NCI-H2171 treated with DMSO at 0.1 percent for 48 hours (cell line): ENCODE data around the gene RASA2.
"Not testable (repeated sequence)": the region's sequence is repeated elsewhere in the genome, so short reads cannot be mapped to it uniquely, and the experiment has no call there.

Experiments used
- DNase-seq: peaks from one replicate; lab custom pipeline; 2025; lab: John Stamatoyannopoulos, UW

Gene RASA2

DNA sequence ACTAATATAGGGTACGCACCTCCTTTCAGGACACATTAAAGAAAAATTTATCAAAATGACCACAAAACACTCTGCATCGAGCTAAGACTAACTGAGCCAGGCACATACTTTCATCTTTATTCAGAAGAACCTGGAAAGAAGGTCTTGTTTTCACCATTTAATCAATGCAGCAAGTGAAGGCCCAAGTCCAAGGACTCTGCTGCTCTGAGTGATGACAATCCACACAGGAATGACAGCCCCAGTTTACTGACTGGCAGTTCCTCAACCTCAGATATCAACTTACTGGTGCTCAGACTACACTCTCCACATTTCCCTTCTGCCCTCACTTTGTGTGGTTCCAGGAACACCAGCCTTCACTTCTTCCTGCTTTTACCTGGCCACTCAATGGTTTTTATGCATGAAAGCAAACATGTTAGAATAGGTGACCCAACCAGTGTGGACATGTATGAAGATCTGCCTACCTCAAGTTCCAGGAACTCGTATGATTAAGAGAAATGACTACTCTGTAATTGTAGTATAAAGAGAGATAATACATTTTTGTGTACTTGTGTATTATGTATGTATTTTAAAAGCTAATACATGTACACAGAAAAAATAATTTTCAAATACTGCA is 29.1 kb upstream of the RASA2 start:
- DNase-seq: no peak

DNA sequence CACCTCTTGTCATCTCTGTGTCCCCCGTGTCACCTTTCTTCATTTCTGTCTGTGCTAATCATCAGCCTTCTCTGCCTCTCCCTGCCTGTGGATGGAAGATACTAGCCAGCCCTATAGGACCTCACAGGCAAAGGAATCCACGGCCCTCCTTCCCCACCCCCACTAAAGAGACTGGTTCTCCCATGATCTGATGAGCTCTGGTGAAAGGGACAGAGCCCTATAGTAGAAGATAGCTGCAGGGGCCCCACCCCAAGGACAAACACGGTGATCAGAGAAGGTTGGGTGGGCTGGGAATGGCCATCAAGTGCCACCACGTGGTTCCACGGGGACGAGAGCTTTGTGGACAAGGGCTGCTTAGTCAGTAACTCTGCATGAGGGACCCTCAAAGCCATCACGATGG is 27.8 kb upstream of the RASA2 start:
- DNase-seq: no peak

DNA sequence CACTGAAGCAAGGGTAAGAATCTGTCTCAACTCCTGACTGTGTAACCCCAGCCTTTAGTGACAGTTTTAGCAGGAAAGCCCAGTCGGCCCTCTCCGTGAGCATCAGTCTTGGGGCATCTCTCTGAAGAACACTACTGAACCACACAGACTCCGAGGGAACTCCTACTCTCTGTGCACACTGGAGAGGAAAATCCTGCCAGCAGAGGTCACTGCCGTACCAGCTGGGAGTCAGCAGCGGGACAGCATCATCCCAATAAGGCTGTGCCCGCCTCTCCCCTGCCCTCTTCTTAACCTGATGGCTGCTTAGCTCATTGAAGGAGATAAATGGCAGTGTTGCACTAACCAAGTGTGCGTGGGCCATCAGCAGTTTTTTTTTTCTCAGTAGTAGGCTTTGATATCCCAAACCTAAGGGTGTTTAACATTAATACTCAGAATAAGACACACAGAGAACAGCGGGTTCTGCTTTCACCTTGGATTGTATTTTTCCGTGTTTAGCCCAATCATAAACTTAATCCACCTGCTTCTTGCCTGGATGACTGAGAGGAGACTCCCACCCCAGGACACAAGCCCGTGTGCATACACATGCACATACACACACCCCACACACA is 26.6 kb upstream of the RASA2 start:
- DNase-seq: peak; percentile 74

DNA sequence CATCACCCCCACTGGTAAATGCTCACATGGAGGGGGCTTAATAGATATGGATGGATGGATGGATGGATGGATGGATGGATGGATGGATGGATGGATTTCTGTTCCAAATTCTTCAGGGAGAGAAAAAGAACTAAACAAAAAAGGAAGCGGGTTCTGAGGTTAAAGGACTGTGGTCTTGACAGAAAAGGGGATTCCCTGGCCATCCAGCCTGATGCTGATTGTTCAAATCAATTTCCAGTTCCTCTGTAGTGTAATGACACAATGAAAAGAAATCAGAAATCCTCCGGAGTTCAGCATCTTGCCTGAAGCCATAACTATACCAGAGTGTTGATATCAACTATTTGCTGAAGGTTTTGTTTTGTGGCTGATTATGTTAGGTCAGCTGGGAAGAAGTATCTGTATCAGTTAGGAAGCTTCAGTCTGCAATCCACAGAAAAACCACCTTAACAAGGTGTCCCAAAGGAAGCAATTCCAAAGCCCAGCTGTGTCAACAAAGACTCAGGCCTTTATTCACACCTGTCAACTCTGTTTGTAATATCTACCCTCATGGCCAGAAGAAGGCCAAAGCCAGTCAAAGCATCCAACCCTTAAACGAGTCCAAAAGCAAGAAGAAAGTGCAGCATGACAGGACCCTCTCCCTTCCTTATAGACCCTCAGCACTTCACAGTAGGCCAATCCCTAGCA is 24.5 kb upstream of the RASA2 start:
- DNase-seq: no peak

DNA sequence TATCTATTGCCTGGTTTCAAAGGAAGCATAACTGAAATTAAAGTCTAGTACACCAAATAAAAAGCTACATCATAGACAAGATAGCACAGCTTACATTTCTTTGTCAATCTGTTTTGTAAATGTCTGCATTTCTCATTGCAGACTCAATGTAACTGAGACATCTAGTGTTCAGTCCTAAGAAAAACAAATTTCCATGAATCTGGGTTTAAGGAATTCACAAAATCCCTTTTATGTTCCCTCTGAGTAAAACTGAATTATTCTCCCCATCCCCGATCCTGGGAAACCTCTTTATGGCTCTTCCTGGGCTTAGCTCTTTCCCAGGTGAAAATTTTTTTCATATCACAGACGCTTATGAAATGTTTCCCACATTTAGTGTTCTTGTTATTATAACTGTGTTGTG is 21.6 kb upstream of the RASA2 start:
- DNase-seq: no peak

DNA sequence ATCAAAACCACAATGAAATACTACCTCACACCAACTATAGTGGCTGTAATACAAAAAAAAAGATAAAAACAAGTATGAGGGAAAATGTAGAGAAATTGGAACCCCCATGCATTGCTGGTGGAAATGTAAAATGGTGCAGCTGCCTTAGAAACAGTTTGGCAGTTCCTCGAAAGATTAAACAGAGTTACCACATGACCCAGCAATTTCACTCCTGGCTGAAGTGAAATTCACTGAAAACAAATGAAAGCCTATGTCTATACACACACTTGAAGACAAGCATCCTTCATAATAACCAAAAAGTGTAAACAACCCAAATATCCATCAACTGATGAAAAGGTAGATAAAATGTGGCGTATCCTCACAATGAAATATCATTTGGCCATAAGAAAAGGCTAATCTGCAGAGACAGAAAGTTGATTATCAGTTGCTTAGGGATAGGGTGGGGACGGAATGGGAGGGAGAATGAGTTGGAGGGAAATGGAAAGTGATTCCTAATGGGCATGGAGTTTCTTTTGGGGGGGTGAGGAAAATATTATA is 20.1 kb upstream of the RASA2 start:
- DNase-seq: no peak

DNA sequence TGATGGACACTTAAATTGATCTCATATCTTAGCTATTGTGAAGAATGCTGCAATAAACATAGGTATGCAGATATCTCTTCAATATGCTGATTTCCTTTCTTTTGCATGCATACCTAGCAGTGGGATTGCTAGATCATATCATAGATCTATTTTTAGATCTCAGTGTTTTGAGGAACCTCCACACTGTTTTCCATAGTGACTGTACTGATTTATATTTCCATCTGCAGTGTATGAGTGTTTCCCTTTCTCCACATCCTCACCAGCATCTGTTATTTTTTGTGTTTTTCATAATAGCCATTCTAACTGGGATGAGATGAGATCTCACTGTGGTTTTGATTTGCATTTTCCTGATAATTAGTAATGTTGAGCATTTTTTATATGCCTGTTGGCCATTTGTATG is 17.1 kb upstream of the RASA2 start:
- DNase-seq: no peak

DNA sequence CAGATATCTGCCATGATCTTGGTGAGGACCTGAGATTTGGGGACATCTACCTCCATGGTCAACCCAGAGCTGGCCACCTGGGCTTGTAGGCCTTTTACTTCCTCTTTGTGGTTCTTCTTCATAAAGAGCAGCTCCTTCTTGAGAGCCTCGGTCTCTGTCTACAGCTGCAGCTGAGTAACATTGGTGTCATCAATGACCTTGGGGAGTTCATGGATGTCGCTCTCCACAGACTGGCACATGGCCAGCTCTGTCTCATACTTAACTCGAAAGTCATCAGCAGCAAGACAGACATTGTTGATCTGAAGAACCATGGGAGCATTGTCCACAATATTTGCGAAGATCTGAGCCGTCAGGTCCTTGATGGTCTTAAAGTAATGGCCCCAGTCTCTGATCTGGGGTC is 15.7 kb upstream of the RASA2 start:
- no peak for DNase-seq

DNA sequence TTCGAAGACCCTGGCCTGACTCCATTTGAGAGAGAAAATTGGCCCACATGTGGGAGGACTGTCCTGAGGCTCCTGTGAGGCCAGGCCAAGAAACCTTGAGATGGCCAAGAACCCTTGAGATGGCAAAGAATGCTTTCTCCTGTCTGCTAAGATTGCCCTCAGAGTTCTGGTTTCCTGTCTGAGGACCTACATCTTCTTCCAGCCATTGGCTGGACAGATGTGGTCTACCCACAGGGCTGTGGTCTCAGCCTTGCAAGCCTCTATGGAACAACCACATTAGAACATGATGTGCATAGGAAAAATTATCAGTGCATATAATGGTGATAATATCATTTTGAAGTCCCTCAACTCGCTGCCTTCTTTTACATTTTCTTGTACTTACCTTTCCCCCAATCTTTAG is 10.8 kb upstream of the RASA2 start:
- DNase-seq: no peak

DNA sequence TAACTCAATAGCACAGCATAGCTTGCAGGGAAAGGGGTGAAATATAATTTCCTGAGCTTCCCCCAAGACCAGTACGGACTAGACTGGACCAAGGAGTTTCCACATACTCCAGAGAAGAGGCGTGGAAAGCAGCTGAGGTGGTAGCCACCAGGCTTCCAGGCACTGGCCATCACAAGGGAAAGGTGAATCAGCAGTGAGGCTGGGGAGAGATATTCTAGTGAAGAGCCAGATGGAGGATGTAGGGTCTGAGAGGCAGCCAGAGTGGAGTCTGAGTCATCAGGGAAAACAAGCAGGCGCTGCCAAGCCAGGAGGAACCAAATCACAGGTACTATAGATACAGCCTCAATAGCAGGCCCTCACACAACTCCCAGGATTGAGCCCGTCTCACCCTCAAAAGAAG is 9.6 kb upstream of the RASA2 start:
- peak; percentile 34 for DNase-seq

DNA sequence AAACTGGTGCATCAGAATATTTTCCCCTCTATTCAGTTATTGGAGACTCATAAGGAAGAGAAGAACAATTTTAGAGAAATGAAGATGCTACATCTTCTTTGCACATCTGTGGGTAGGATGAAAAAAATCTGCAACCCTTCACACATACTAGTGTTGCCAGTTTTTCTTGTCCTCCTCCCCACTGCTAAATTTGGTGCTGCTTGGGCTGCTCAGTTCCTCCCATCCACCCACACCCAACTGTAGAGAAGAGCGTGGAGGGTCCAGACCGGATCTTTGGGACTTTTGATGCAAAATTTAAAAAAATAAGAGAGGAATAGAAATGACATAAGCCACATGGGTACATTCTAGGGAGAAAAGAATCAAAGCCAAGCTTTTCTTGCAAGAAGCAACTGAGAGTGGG is 8.7 kb upstream of the RASA2 start:
- no peak for DNase-seq

DNA sequence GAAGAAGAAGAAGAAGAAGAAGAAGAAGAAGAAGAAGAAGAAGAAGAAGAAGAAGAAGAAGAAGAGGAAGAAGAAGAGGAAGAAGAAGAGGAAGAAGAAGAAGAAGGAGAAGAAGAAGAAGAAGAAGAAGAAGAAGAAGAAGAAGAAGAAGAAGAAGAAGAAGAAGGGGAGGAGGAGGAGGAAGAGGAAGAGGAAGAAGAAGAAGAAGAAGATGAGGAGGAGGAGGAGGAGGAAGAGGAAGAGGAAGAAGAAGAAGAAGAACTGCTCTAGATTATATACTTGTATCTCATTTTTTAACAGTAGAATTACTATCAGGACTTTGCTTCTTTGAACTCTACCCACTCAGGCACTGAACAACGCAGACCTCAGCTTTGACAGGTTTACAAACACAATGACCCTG is 8.0 kb upstream of the RASA2 start:
- not testable (repeated sequence) for DNase-seq

DNA sequence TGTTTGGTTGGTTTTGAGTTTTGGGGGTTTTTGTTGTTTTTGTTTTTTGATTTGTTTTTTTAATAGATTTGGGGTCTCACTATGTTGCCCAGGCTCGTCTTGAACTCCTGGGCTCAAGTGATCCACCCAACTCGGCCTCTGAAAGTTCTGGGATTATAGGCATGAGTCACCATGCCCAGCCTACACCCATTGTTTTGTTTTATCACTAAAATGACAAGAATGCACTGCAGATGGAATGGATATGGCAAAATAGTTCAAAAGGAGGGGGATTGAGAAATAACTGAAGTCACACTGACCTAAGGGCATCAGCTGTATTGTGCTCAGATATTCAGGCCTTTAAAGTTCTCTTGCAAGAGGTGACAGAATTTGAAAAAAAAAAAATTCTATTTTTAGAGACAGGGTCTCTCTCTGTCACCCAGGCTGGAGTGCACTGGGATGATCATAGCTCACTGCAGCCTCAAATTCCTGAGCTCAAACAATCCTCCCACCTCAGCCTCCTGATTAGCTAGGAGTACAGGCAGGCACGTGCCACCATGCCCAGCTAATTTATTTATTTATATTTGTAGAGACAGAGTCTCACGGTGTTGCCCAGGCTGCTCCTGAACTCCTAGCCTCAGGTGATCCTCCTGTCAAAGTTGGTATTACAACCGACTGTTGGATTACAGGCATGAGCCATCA is 4.4 kb upstream of the RASA2 start:
- DNase-seq: no peak

DNA sequence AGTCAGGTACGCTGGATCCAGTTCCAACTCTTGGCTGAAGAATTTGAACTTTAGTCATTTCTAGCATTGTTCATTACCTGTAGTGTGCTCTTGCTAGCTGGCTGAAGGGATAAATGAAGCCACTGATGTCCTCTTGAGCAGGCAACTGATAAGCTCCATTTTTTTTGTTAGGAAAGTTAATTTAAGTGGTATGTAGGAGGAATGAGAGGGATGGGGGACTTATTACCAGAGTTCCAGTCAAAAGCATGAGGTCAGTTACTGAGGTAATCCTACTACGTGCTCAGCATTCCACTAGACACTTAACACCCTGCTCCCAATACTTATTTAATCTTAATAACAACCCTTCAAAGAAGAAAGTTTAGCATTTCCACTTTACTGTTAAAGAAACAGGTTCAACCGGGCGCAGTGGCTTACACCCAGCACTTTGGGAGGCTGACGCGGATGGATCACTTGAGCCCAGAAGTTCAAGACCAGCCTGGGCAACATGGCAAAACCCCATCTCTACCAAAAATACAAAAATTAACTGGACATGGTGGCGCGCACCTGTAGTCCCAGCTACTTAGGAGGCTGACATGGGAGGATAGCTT is 2.0 kb upstream of the RASA2 start:
- no peak for DNase-seq

DNA sequence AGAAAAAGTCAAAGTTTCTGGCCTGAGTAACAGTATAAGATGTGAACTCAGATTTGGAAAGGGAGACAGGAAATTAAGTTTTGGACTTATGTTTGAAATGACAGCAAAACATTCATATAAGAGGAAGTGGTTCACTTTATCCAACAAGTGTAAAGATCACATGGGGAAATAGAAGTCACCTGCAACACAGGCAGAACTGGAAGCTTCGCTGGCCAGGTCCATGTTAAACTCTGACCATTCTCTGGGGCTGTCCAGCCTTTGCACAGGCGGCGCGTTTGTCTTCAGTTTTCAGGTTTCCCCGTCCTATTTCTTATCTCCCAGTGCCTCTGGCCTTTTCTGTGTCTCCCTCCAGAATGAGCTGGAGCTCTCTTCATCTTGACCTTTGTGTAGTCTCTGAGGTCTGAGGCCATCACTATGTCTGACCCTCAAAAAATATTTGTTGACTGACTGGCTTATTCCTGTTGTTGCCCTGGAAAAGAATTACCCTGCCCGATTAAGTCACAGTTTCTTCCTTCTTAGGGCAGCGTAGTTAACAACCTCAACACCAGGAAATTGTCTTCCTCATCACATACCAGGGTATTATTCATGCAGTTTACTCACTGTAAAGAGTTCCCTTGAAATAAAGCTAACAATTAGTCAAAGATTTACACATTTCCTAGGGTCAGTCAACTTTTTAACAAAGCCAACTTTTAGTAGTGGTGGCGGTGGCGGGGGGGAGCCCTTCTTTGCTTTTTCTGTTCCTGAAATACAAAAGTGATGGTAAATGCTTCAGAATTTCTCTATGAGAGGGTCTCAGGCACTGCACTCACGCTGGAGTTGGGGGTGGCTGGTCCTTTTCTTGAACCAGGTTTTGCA is 959 bp upstream of the RASA2 start:
- DNase-seq: no peak

DNA sequence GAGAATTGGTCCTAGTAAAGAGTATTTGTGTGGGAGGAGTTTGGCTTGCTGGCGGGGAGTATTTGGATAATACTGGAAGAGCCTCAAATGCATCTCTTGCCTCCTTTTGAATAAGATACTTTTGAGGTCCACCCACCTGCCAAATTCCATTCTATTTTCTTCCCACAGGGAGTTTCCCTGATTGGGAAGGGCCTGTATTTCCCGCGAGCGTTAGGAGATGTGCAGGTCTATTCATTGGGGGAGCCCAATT is 406 bp upstream of the RASA2 start:
- DNase-seq: no peak

DNA sequence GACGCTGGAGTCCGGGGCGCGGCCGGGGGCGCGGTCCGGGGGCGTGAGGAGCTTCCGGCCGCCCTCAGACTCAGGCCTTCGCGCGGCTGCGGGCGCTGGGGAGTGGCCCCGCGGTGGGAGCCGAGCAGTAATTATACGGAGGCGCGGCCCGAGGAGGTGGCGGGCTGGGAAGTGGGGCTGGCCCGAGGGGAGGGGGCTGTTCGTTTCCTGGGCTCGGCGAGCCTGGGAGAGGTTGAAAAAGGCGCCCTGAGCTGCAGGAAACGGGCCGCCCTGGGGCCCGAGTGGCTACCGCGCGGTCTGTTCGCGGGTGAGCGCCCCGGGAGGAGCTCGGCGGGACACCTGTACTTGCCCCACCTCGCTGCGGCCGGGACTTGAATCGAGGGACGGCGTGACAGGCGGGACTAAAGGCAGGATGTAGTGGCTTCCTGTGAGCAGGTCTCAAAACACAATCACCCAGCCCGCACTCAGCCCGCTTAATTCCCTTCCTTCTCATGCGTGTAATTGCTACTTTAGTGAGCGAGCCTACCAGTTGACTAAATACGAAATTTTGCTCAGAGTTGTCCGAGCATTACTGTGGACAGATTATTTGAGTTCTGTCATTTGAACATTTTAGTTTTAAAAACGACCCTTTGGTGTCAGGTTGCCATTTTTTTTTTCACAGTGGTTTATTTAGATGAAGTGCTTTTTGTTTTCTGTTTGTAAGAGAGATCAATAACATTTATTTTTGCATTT is 860 bp downstream of the RASA2 start:
- DNase-seq: peak; percentile 75

DNA sequence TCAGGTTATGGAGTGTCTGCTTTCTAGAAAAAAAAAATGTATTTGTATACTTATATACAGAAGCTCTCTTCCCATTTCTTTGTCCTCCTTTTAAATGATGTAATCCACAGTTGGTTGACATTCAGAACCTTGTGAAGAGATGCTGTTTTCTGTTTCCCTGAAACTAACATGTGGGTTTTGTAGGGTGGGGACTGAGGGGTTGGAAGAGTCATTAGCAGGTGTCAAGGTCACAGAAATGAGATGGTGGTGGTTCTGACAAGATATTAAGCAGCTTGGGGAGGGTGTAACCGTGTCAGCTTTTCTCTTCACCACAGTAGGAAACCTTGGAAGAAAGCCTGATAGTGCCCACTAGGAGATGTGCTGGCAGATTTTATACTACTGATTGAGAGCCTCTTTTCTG is 2.4 kb downstream of the RASA2 start:
- DNase-seq: no peak

DNA sequence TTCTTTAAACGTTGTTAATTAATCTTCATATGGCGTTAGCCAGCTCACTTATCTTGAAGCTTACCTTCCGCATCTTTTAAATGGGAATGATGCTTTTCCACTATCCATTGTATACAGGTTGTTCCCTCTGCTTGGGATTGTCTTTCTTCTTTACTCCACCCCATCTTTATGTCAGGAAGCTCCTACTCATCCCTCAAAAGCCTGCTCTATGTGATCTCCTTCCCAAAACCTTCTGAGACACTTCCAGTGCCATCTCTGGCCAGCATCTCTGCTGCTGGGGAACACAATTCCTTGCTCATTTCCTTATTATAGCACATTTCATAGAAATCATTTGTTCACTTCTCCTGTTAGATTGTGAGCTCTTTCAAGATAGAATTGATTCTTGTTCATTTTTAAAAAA is 4.3 kb downstream of the RASA2 start:
- no peak for DNase-seq

DNA sequence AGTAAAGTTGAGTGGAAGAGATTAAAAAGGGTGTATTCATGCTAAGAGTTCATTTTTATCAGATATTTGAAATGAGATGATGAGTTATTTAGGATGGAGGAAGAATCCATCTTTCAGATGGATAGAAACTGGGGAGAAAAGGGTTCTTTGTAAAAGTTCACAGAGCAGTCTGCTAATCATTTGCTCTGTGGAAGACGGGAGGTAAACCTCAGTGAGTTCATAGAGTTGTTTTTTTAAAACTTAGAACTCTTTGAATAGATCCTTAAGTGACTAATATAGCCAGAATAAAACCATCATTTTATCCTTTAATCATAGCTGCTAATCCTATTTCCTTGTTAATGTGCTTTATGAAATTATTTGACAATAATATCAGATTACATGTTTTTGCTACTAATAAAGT is 5.1 kb downstream of the RASA2 start:
- DNase-seq: no peak

DNA sequence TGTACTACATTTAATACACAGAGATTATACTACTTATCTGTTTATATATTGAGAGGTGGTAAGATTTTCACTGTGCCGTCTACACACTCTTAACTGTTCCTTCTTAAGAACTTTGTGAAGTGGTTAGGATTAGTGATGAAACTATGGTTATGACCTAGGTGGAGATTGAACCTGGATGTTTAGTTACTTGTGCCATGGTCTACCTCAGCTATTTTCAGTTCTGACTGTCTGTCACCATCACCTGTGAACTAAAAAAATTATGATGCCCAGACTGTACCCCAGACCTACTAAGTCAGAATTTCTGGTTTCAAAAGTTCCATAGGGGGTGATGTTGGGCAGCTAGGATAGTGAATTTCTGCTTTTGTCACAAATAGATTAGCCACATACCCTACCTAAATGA is 6.4 kb downstream of the RASA2 start:
- DNase-seq: no peak
